Right kidney (tissue), 1 donor: ENCODE results near the gene TENM3.
A peak's percentile ranks its signal among the peaks of the same experiment; 100 is the strongest.
"Not testable (repeated sequence)": the region's sequence is repeated elsewhere in the genome, so short reads cannot be mapped to it uniquely, and the experiment has no call there.

Experiments
- DNase-seq: peaks from one replicate; pipeline ENCODE4 v3.0.0-alpha.2; 2016

TENM3 gene

DNA sequence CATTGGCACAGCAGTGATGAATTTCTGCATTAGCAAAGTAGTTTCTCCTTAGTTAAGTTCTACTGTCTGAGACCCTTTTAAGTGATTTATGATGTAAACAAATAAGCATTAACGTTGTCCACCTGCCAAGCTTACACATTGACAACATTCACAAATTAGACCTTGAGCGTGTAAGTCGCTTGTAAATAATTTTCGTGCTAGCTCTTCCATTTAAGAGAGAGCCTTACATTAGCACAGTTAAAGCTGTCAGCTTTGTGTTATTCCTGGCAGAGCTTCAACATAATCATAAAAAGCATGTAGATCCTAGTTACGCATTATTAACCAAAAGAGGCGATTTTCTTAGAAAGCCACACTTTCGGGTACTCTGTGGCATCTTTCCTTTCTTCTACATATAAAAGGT lies 546.3 kb downstream of the TENM3 start:
- no peak for DNase-seq

DNA sequence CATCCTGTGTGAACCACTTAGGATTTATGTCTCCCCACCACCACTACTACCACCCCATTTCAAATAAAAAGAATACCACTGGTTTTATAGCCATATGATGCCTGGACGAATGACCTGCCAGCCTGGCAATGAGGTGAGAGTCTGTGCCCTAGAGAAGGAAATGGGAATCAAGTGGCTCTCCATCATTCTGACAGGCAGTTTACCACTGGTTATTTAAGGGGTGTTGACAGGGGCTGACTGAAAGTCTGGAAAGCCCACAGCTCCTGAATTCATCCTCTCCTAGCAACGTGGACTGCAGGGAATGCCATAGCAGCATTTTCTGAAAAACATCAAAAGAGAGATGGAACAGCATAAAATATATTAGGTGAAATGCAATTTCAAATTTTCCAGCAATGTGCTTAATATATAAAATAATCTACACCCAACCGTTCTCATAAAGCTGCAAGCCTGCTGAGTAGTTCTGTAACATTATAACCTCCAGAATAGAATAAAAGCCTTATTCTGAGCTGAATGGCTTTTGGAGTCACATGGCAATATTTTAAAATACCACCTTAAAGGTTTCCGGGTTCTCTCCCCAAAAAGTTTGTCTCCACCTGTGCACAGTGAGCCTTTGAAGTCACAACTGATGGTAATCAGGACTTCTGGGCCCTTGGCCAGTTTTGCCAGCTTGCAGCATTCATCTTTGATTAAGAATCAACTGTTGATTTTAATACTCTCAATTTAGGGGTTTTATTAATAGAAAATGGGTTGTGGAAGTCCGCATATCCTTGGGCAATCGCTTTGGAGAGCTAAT lies 552.4 kb downstream of the TENM3 start:
- no peak for DNase-seq

DNA sequence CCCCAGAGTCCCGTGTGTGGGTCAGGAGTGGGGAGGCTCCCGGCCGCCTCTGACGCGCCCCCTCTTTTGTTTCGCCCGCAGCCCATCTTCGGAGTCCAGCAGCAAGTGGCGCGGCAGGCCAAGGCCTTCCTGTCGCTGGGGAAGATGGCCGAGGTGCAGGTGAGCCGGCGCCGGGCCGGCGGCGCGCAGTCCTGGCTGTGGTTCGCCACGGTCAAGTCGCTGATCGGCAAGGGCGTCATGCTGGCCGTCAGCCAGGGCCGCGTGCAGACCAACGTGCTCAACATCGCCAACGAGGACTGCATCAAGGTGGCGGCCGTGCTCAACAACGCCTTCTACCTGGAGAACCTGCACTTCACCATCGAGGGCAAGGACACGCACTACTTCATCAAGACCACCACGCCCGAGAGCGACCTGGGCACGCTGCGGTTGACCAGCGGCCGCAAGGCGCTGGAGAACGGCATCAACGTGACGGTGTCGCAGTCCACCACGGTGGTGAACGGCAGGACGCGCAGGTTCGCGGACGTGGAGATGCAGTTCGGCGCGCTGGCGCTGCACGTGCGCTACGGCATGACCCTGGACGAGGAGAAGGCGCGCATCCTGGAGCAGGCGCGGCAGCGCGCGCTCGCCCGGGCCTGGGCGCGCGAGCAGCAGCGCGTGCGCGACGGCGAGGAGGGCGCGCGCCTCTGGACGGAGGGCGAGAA lies 556.5 kb downstream of the TENM3 start:
- DNase-seq, result no peak

DNA sequence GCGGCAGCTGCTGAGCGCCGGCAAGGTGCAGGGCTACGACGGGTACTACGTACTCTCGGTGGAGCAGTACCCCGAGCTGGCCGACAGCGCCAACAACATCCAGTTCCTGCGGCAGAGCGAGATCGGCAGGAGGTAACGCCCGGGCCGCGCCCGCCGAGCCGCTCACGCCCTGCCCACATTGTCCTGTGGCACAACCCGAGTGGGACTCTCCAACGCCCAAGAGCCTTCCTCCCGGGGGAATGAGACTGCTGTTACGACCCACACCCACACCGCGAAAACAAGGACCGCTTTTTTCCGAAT lies 557.0 kb downstream of the TENM3 start:
- no peak for DNase-seq

DNA sequence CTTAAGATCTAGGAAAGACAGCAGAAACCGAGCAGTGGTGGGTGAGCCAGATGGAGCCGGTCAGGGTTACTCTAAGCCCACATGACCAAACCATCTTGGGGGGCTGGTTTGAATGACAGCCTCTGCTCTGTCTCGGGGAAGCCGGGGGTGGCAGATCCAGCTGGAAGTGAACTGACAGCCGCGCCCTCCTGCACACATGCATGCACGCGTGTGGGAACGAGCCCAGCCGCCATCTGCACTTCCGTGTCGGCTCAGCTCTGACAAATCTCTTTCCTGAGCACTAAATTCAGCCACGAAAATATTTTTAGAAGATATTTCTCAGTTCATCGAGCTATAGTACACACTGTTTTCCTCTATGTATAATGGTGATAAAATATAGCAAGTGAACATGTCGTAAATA lies 558.4 kb downstream of the TENM3 start:
- DNase-seq, result no peak

DNA sequence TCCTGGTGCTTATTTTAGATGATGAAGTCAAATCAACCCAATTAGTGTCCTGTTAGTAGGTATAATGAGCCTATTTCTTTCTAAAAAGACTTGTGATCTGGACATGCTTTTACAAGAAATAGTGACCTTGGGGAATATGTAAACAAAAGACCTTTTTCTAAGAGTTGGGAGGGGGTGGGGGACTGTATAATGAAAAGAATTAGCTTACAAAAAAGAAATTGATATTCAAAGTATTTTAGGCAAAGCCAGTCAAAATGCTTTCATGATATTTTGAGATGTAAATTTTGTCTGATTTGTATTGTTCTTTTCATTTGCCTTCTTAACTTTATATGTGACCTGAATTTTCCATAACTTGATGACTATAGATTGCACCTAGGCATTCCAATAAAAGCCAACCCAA lies 559.4 kb downstream of the TENM3 start:
- no peak for DNase-seq

DNA sequence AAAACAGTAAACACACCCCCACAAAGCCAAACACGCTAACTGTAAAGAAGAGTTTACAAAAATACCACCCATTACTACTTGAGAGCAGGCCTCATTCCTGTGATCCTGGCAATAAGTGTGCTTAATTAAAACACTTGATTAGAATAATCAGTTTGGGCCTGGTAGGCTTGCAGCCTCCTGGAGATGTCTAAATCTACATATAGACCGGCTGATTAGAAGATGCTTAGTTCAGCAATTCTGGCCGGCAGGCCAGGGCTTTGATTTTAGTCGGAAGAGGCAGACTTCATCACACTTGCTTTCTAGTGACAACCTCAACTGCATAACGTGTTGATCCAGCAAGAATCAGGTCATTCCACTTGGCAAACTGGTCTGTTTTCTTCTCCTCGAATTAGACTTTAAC lies 560.0 kb downstream of the TENM3 start:
- DNase-seq, result no peak

DNA sequence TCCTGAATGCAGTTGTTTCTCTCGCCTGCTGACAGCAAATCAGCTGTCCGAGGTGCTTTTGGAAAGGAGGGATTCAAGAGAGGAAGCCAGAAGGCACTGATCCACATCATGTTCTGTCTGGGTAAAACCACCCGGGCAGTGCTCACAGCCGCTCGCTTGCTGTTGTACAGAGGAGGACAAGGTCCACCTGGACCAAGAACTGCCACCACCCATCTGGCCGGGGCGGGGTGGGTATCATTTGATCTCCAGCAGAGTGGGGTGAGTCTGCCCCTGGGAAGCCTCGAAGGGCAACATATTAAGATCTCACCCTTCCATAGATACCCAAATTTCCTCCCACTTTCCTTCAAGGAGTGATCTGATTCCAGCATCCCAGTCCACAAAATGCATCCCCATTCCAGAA lies 560.9 kb downstream of the TENM3 start:
- DNase-seq, result no peak

DNA sequence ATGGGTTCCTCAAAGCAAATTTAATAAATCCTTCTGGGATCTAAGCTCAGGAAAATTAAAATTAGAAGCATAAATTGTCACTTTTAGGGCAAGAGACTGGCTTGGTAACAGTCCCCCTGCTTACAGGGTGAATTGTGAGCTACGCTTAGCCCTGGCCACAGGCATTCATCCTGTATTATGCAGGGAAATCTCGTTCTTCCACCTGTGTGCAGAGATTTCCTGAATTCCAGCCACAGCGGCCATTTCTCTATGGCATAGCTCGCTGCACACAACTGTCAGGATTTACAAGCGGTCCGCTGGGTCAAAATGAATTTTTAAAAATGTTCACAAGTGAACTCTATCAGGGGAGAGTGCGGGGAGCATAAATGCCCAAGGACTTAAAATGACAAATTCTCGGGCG lies 562.1 kb downstream of the TENM3 start:
- peak; percentile 23 for DNase-seq

DNA sequence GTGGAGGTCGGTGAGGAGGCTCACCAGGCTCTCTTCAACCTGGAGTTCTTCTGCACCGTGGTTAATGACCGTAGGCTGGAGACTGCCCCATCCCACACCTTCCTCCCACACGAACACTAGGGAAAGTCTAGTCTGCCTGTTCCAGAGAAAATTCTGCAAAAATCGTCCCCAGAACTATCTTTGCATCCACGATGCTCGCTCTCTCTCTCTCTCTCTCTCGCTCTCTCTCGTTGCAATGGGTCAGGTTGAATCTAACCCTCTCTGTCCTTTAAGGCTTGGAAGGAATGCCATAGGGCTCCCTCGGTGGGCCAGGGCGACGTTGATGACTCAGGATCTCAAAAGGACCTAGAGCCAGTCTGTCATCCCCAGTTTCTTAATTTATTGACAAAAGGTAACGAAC lies 562.5 kb downstream of the TENM3 start:
- peak; percentile 31 for DNase-seq

DNA sequence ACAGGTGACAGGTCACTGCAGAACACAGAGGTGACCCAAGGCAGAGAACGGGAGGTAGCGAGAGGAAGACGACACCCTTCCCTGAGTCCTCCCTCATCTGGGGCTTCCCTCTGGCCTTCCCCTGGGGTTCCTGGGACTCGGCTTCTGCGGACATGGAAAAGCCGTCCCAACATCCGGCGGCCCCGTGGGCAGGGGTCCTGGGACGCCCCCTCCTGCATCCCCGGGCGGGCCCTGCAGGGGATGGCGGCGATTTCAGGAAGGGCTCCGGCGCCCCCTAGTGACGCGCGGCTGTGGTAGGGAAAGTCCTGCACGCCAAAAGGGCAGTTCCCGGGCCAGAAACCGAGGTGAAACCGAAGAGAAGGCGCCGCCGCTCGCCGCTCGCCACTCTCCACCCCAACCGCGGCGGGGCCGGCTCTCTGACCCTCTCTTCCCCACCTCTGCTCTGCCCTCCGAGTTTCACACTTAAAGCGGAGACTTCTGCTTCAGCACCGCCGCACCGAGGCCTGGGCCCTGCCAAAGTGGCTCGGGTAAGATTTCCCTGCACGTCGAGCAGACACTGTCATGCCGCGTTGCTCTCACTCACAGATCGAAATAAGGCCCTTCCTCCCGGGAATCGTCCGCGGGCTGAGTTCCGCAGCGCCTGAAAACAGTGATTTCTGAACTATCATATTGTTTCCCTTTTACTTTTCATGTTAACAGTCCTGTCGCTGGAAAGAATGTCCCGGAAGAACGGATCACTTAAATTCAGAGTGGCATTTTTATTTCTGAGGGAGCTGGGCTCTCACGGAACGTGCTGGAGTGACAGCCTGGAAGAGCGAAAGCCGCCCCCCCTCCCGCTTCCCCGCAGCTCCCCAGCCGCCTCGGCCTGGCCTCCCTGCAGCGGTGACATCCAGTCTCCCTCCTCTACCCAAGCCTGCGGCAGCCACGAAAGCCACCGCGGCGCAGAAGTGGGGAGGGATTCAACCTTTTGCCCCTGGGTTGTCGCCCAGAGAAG lies 563.4 kb downstream of the TENM3 start:
- DNase-seq, result peak; percentile 97

DNA sequence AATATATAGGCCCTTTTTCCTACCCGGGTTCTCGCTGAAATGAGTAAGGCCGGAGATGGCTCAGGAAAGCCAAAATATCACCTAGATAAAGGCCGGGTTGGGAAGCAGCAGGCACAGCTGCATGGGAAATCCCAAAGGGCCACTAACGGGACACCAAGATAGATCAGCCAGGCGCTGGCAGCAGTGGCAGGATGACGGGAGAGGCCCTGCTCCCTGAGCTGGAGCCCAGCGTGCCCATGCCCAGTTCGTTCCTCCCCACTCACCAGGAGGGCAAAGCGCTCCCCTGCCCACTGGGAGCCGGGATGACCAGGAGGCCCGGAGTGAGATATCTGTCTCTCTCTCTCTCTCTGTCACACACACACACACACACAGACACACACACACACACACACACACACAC lies 564.1 kb downstream of the TENM3 start:
- no peak for DNase-seq

DNA sequence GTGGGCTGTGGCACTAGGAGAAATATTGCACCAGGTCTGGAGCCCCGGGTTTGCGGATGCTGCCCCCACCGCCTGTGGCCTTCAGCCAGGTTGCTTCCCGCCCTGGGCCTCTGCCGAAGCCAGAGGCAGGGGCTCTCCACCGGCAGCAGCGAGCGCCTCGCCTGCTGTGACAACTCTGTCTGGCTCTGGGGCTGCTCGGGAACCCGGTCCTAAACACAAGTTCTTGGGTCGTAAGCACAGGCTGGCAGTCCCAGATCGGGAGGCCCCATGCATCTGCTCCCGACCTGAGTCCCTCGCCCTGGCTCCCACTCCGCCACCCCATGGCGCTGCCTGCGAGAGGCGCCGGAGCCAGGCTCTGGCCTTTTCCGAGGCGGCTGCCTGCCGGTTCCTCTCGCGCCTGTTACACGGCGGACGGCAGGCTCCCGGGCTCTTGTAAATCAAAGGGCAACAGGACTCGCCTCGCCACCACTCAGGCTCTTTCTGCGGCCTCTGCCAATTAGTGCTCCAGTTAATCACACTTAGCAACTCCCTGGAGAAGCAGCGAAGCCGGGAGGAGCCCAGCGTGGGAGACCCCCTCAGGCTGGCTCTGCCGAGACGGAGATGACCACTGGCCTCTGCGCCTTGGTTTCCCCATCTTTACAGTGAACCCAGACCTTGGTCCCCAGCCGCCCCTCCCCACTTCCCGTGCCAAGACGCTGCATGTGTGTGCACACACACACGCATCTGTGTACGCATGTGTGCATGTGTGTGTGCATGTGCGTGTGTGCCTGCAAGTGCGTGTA lies 564.8 kb downstream of the TENM3 start:
- no peak for DNase-seq

DNA sequence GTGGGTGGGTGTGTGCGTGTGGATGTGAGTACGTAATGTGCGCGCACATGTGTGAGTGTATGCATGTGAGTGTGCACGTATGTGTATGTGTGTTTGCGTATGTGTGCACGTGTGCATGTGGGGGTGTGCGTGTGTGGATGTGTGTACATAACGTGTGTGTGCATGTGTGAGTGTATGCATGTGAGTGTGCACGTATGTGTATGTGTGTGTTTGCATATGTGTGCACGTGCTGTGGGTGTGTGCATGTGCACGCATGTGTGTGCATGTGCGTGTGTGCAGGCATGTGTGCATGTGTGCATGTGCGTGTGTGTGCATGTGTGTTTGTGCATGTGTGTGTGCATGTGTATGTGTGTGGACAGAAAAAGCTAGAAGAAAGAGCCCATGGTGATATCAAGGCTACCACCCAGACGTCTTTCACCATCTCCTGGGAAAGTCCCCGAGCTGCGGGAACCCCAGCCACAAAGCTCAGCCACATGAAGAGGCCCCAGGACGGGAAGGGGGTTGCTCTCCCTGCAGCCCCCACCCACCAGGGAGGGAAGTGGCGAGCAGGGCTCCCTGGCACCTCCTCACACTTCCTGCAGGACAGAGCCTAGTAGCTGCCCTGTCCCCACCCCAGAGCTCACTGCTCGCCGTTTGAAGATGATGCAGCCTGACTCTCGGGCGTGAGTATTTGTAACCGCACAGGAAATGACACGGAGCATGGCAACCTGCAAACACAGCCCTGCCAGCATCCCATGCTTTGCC lies 565.6 kb downstream of the TENM3 start:
- no peak for DNase-seq

DNA sequence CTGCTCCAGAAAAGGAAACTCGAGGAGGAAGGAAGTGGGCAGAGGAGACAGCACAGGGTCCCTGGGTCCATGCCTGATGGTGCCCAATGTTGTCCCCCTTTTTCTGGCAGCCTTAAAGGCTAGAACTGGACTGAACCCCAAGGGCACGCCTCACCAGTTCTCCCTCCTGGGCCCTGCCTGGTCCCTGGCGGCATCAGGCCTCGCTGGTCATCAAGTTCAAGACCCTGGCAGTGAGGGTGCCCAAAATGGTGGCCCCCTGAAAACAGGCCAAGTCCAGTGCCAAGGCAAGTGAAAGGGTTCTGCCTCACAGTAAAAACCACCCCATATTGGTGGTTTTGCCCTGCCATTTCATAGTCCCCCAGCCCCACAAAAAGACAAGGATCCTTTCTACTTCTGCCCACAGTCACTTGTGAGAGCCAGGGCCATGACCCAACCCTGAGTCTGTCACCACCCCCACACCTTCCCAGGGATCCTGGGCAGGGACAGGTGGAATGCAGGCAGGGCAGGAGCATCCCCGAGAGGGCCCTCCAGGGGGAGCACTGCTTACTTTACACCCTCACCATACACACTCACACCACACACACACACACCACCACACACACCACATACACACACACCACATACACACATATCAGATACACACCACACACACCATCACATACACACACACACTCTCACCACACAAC lies 566.4 kb downstream of the TENM3 start:
- DNase-seq, result no peak

DNA sequence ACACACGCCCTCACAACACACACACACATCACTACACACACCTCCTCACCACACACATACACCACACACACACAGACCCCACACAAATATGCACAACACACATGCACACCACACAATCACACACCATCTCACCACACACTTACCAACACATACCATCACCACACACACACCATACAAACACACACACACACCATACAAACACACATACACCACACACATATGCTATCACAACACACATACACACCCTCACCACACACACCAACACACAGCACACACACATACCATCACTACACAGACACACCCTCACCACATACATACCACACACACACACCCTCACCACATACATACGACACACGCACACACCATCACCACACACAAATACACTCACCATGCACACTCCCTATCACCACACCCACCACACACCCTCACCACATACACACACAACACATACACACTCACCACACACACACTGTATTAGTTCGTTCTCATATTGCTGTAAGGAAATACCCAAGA lies 567.0 kb downstream of the TENM3 start:
- no peak for DNase-seq

DNA sequence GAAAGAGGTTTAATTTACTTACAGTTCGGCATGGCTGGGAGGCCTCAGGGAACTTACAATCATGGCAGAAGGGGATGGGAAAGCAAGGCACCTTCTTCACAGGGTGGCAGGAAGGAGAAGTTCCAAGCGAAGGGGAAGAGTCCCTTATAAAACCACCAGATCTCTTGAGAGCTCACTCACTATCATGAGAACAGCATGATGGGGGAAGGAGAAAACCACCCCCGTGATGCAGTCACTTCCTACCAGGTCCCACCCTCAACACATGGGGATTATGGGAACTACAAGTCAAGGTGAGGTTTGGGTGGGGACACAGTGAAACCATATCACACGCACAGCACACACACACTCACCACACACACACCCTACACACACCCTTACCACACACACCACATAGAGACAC lies 569.7 kb downstream of the TENM3 start:
- no peak for DNase-seq

DNA sequence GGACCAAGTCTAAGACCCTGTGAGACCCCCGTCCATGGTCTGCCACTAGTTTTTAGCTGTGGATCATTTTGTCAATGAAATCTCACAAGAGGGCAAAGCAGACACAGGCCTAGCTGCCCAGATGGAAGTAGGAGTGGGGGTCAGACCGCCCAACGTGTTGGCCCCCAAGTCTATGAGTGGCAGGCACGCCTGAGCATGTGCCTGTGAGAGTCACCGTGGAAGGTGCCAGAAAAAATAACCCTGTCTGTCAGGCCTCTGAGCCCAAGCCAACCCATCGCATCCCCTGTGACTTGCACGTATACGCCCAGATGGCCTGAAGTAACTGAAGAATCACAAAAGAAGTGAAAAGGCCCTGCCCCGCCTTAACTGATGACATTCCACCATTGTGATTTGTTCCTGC lies 570.9 kb downstream of the TENM3 start:
- not testable (repeated sequence) for DNase-seq

DNA sequence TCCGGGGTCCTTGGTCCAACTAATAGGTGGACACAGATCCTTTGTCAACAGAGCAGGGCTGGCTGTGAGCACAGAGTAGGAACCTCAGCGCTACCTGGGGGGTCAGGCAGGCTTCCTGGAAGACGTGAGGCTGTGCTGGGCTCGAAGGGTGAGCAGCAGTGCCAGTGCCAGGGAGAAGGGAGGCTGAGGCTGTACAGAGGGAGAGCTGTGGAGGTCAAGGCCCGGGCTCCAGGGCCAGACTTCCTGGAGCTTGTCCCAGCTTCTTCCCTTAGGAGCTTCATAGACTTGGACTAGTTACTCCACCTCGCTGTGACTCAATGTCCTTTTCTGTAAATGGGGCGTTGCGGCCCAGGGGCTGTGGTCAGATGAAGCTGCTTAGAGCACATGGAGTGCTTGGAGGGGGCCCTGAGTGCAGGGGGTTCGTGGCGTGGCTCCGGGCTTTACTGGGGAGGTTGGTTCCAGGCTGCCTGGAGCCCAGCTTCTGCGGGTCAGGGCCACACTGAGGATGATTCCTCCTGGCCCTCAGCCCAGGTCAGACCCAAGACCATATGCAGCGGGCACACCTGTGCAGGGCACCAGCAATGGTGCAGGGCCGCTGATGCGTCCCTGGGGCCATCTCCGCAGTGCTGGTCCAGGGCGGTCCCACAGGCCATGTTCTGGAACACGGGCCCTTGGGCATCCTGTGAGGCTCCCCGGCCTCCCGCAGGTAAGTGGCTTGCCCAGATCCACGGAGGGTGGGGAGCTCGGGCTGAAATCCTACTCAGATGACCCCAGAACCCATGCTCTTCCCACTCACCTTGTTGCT lies 575.9 kb downstream of the TENM3 start:
- no peak for DNase-seq

DNA sequence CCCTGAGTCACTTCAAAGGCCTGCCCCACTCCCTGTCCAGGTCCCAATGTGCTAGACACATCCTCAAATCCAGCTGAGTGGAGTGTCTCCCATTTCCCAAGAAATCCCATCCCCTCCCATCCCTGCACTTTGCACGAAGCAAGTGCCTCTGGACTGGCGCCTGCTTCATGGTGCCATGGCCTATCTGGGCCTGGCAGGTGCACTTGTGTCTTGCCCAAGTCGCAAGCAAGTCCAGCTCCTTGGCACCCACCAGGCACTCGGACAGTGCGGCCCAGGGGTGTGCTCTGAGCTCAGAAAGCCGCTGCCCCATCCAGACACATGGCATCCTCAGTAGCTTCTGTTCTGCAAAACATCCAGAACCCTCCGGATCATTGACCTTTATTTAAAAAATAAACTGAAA lies 576.5 kb downstream of the TENM3 start:
- DNase-seq, result no peak
